ENCODE results near the gene HPSE2.

DNA sequence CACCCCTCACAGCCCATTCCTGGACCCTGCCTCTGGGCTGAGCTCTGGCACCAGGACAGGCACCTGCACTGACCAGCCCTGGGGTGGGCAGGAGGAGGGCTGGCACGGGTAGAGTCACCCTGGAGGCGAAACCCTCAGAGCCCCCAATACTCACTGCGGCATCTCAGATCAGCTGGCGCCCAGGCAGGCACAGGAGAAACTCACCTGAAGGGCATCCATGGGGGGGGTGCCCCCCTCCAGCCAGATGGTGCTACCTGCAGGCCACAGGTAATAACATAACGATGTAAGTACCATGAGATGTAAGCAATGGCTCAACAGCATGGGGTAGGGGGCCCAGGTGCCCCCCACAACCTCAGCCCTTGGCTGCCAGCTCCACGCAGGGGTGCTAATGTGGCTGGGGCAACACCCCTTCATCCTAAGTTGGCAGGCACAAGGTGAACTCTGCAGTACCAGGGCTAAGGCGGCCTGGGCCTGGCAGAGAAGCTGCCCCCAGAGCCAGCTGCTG lies 808.6 kb downstream of the HPSE2 start:
- TF ChIP-seq SIN3A (IDR thresholded peaks at IDR 0.05; ENCODE audit: borderline replicate concordance, insufficient read depth, low read depth, low read length): no peak
- TF ChIP-seq, protein P1, sequence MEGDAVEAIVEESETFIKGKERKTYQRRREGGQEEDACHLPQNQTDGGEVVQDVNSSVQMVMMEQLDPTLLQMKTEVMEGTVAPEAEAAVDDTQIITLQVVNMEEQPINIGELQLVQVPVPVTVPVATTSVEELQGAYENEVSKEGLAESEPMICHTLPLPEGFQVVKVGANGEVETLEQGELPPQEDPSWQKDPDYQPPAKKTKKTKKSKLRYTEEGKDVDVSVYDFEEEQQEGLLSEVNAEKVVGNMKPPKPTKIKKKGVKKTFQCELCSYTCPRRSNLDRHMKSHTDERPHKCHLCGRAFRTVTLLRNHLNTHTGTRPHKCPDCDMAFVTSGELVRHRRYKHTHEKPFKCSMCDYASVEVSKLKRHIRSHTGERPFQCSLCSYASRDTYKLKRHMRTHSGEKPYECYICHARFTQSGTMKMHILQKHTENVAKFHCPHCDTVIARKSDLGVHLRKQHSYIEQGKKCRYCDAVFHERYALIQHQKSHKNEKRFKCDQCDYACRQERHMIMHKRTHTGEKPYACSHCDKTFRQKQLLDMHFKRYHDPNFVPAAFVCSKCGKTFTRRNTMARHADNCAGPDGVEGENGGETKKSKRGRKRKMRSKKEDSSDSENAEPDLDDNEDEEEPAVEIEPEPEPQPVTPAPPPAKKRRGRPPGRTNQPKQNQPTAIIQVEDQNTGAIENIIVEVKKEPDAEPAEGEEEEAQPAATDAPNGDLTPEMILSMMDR (IDR thresholded peaks at IDR 0.05): no peak
